Measurements from ENCODE around the gene ITGB1BP1.

ITGB1BP1 gene

DNA sequence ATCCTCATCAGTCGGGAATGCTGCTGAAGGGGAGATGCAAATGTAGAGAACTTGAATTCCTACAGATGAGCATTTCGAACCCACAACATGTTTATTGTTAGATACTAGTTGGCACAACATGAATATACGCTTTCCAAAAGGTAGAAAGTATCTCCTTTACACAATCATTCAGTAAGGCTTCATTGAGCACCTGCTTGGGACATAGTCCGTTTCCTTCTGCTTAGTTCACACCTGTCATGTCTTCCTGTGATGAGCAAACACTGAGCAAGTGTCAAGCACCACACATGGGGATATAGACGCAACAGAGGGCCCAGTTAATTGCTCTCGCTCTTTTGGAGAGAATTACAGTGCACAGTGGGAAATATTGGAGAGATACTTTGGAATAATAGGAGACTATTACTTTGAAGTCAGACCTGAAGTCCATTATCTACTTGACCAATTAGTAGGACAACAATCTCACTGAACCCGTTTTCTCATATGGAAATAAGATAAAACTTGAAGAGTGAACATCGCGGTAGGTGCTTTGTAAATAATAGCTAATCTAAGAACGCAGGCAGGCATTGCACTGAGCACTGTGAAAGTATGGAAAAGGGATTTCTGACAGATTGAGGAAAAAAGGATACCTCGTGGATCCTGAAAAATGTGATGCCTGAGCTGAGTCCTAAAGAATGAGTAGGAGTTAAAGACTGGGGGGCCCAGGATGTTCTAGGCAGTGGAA lies 1.3 kb upstream of the ITGB1BP1 start:
- no peak for DNase-seq (ENCODE audit: low spot score)

DNA sequence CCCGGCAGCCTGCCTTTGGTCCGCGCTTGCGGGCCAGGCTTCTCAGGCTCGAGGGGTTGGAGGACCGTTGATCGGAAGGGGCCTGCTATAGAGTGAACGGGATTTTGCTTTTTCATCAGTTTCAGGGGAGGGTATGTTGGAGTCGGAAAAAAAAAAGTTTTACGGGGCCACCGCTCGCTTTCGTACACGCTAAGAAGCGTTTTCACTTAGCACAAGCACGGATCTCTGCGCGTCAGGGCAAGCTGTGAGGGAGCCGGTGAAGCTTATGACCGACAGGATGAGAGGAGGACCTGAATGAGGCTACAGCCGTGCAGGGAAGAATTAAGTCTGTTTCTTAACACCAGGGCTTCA lies 569 bp upstream of the ITGB1BP1 start:
- peak; percentile 26 for DNase-seq (ENCODE audit: low spot score)

DNA sequence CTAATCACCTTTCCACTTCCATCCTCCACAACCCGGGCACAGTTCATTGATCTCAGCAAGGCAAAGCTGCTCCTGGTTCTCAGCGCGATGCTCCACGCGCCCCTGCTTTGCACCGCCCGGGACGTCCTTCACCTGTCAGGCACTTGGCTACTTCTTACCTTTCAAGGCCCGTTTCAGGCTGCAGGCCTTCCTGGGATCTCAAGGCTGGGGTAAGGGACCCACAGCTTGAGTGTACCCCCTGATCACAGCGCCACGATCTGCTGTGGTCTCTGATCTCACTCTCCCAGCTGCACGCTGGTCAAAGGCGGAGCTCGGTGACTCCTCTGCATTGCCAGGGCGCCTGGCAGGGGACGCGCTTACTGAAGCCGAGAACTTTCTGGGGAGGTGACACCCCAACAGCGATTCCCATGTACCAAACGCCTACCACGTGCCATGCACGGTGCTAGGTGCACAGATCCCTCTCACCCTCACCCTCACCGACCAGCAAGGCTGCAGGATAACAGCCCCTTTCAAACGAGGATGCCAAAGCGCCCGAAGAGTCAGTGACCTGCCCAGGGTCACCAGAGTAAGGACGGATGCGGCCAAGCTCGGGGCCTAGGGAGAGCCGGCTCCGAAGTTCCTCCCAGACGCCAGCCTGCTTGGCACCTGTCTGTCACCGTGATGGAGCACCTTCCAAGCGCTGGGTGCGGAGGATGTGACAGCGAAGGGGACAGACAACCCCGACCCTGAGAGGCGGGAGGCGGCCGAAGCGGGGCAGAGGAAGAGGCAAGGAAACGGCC lies 818 bp downstream of the ITGB1BP1 start:
- peak; percentile 31 for DNase-seq (ENCODE audit: low spot score)

DNA sequence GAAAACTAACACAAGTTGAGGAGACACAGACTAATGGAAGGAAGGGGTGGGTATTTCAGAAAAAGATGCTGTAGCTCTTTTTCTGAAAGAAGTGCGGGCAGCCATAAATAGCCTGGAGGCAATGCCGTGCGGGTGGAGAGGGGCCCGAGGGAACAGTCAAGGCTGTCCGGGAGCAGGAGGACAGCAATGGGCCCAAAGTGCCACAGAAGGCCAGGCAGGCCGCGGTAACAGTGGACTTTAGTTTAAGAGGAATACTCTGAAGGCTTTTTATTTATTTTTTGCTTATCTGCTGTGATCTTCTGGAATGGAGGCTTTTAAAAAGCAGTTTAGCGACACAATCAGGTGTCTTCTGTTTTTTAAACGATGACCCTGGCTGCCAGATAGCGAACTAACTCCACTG lies 2.8 kb downstream of the ITGB1BP1 start:
- DNase-seq (ENCODE audit: low spot score): no peak

DNA sequence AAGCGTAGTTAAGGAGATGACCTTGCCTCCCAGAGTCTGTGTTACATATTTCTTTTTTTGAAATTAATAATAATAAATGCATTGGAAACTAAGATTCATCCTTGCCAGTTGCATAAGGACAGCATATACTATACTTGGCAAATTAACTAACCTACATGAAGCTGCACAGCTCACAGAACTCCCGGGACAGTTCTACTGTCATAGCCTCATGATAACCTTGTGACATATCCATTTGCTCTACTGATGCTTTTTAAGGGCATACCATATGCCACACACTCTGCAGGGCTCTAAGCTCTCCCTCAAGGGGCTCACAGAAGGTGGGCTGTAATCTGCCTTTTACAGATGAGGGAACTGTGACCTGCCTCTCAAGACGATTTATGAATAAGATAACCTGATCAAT lies 3.8 kb downstream of the ITGB1BP1 start:
- DNase-seq (ENCODE audit: low spot score): no peak

DNA sequence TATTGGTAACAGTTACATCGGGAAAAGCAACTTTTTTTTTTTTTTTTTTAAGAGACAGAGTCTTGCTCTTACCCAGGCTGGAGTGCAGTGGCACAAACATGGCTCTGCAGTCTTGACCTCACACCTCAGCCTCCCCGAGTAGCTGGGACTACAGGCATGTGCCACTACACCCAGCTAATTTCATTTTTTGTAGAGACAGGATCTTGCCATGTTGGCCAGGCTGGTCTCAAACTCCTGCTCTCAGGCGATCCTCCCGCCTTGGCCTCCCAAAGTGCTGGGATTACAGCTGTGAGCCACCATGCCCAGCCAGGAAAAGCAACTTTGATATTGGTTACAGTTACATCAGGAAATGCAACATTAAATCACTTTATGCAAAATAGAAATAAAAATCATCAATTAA lies 4.6 kb downstream of the ITGB1BP1 start:
- no peak for DNase-seq (ENCODE audit: low spot score)

DNA sequence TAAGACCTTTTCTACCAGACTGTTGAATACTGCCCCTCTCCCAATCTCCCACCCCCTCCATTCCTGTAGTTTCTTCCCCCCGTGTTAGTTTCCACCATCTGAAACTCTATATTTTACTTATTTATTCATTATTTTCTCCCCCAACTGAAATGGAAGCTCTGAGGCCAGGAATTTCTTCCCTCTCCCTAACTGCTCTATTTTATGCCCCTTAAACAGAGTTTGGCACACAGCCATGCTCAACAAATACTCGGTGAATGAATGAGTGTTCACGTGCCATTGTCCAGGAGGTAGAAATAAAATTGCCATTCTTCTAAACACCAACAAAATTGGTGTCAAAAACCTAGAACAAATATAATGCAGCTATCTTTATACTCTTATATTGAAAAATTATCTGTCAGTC lies 5.6 kb downstream of the ITGB1BP1 start:
- no peak for DNase-seq (ENCODE audit: low spot score)

DNA sequence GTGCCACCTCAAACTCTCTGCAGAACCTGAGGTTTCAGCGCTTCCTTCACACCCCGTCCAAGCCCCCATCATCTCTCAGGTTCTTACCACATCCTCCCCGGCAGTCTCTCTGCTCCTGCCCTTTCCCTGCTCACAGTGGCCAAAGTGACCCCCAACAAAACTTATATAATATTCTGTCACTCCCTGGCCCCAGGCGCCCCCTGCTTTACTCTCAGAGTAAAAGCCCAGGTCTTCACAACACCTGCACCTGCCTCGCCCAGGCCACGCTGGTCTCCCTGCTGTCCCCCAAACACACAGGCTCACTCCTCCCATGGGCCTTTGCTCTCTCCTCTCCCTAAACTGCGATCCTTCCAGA lies 6.4 kb downstream of the ITGB1BP1 start:
- DNase-seq (ENCODE audit: low spot score): no peak

DNA sequence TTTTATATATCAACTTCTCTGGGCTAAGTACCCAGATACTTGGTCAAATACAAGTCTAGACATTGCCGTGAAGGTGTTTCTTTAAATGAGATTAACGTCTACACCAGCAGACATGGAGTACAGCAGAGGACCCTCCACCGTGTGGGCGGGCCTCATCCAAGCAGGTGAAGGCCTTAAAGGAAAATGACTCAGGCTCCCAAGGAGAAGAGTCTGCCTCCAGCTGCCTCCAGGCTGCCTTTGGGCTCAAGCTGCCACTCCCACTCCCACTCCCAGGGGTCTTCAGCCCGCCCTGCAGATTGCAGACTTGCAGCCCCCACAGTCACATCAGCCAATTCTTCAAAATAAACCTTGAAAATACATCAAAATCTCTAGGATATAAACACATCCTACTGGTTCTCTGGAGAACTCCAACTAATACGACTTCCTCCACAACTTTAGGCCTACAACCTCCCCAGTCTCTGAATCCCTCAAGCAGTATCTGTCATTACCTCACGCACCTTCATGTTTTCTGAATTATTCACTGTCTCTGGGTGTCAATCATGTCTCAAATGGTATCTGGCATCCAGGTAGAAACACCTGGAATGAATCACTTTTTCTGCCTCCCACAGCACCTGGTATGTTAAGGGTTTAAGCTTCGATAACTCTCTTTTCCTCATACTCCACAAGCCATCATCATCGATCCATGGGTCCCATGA lies 6.9 kb downstream of the ITGB1BP1 start:
- no peak for DNase-seq (ENCODE audit: low spot score)

DNA sequence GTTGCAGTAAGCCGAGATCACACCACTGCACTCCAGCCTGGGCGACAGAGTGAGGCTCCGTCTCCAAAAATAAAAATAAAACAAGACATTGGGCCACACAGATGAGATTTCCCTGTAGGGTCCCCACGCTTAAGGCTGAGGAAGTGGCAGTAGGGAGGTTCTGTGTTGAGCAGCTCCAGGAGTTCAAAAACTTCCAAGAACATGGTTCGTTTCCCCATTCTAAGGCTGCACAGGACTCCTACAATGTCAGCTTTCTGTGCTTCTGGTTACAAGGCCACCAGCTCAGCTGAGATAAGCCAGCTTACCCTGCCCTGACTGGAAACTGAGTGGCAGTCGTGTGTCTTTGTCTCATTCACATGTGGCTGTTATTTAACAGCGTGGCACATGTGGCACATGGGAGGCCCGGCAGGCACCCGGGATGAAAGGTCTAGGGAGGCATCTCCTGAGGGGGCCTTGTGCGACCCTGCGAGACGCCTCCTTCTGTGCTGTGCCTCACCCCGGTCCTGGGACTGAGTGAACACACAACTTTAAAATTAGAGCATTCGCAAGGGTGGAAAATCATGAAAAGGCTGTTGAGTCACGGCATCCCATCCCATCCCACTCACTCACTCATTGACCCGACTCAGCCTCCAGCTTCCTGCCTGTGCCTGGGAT lies 7.7 kb downstream of the ITGB1BP1 start:
- DNase-seq (ENCODE audit: low spot score): peak; percentile 30

DNA sequence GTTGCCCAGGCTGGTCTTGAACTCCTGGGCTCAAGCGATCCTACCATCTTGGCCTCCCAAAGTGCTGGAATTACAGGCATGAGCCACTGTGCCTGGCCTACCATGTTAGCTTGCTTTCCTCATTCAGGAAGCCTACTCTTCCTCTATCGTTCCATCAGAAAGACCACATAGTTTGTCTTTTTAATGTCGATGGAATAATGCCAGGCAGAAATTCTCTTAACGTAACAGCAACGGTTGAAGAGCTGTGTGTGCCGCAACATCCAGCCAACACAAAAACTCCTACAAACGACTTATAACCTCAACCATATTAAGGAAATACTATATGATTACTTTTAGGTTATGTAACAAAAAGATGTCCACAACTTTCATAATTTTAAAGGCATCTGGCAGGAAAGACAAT lies 10.5 kb downstream of the ITGB1BP1 start:
- no peak for DNase-seq (ENCODE audit: low spot score)

DNA sequence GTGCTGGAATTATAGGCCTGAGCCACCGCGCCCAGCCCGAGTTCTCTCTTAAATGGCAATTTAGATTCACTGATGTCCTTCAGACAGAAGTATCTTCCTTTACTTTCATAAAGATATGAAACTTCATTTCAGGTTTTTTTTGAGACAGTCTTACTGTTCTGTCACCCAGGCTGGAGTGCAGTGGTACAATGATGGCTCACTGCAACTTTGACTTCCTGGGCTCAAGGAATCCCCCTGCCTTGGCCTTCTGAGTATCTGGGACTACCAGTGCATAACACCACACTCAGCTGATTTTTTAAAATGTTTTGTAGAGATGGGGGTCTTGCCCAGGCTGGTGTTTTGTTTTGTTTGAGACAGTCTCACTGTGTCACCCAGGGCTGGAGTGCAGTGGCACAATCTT lies 13.2 kb downstream of the ITGB1BP1 start:
- no peak for DNase-seq (ENCODE audit: low spot score)

DNA sequence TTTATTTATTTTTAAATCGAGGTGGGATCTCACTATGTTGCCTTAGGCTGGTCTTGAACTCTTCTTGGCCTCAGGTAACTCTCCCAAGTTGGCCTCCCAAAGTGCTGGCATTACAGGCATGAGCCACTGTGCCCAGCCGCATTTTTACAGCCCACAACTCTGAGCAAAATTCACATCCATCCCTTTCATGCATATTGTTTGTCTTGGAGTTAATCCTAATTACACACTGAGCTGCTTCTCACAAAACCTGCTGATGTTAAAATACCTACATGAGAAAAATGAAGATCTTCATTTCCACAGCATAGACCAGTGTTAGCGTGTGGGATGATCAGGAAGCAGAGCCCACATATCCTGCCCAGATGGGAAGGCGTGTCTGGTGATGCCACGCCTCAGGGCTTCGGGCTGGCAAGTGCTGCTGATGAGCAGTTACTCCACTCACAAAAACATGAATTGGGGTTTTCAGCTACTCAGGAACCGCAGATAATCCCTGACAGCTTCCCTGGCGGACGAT lies 14.6 kb downstream of the ITGB1BP1 start:
- no peak for DNase-seq (ENCODE audit: low spot score)

DNA sequence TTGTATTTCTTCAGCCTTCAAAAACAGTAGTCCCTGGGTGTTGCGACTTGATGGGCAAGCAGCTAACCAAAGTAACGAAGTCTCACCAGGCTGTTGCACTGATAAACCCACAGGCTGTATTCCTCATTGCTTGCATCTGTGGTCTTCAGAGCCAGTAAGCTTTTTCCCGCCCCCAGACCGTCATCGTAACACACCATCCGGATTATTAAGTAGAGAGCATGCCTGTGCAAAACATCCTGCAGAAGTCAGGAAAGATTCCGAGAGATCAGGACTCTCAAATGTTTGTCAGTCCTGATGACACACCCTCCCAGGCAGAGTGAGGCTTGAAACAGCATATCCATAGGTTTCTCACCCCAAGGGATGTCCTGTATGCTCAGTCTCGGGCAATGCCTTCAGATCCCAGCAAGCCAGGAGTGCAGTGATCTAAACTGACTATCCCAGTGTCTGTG lies 15.9 kb downstream of the ITGB1BP1 start:
- DNase-seq (ENCODE audit: low spot score): no peak

DNA sequence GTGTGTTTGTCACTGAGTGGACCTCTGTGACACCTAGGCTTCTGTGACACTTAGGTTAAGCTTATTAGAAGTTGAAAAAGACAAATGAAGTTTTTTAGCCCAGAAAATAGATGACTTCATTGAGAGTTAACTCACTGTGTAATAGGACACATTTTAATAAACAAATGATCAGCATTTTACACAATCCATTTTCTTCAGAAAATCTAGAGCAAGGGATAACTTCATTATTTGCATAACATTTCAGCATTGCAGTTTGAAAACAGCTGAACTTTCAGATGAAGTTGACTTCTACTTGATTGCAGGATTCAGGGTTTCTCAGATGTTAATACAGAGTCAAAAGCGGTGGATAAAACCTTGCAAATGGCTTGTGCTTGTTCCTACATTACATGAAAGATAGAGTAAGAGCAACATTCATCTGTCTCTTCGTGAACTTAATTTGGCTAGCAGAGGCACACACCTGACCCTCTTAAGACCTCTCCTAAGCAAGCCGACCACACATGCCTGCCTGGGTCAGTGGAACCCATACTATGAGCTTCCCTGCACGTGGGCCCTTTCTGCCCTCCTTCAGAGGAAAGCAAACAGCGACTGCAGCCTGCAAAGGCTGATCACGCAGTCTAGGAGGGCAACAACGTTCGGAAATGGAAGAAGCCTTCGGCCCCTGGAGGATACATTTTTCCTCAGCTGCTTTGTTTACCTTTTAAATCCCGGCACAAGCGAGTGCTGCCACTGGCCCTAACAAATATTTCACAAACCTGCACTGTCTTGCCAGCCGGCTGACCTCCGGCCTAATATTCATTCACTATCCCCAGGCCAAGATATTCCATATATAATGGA lies 16.6 kb downstream of the ITGB1BP1 start:
- no peak for DNase-seq (ENCODE audit: low spot score)

DNA sequence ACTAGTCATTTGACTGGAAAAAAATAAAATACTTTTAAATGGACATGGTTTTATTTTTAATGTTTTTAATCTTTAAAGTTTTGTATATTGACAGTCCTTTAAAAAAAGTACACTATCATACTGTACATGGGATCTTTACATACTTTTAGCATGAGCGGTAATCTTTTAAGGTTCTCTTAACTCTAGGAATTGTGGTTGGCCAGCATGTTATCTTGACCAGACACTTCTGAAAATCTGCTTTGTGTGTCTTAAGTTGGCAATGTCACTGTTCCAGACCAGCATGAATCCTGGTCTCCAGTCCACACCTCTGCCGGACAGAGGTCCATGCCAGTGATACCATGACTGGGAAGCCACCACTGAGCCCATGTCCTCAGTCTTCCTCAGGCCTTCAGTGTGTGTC lies 17.7 kb downstream of the ITGB1BP1 start:
- no peak for DNase-seq (ENCODE audit: low spot score)

DNA sequence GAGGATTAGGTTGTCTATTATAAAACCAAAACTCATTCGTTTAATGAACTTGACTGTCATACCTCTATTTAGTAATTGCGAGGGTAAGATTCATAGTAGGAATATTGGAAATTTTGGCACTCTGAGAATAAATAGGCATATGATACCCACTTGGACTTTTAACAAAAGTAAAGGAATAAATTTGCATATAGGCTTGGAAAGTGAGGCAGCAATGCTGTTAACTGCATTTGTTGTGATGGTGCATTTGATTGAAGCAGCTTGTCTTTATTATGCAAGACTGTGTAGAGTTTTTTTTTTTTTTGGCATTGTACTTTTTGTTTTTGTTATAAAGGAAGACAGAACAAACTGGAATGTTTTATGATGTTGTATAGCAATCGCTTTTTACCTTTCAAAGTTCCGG lies 18.9 kb downstream of the ITGB1BP1 start:
- no peak for DNase-seq (ENCODE audit: low spot score)

DNA sequence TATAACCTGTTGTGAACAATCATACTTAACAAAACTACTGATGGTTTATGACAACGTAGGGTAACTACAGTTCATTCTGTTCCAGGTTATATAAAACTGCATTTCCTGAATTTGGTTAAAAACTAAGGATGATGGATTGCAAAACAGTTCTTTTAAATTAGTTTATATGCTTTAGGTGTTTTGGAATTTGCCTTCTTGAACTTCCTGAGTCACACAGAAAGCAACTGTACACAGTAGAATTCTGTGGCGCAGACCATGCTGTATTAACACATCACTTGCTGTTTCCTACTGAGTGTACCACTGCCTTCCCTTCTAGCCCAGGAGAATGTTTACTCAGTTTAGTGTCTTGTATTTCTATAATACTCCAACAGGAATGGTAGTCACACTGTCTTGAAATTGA lies 19.4 kb downstream of the ITGB1BP1 start:
- DNase-seq (ENCODE audit: low spot score): no peak

DNA sequence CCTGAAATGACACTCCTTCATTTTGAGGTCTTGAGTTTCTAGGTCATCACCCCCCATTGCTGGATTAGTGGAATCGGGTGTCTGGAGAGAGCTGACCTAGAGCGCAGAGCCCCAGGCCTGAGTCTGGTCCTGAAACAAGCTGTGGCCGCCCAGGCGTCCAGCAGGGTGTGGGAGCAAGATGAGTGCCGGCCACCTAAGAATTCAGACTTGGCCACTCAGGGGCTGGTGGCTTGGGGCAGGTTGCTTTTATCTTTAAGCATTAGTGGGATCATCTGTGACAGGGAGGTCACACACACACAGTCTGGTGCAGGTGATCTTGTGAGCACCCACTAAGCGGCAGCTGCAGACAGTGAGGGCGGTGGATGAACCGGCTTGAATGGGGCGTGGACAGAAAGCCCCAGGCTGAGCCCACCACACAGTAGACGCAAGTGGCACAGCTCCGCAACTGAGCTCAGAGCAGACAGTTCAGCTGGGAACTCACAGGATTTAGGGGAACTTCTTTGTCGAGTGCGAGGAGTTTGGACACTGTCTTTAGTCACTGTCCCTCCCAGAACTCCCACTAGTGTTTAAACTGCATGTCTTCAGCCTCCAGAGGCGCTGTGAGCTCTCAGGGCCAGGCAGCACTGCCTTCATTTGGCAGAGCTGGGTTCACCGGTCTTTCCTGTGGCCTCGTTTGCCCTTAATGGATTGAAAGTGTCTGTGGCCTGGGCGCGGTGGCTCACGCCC lies 21.5 kb downstream of the ITGB1BP1 start:
- no peak for DNase-seq (ENCODE audit: low spot score)

DNA sequence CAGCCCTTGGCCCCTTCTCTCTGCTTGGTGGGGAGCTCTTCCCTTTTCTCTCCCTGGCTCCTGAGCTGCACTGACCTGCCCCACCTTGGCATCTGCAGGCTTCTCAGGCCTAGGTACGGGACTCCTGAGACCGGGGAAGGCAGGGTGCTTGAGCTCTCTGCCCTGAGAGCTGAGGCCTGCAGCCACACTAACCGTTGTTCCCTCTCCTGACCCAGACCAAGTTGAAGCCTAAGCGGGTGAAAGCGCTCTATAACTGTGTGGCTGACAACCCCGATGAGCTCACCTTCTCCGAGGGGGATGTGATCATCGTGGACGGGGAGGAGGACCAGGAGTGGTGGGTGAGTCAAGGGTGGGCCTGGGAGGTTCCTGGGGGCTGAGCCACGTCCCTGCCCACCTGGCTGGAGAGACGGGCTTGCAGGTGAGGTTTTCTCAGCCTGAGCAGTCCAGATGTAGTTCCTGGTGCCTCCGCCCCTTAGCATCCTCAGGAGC lies 22.2 kb downstream of the ITGB1BP1 start:
- no peak for DNase-seq (ENCODE audit: low spot score)
